Neural crest cell (in vitro differentiated cells): ENCODE data around the gene SEMA3F. TPM values are rescaled to one million over a fixed set of nuclear protein-coding genes. Genes with fewer than 3 reads are reported as not detected.

ENCODE experiments used
- DNase-seq: peaks from one replicate; pipeline ENCODE4 v3.0.0; 2021; ENCODE audit warnings: low read depth, mixed read lengths, low spot score
- H3K27ac Mint-ChIP-seq: one replicate; pipeline ENCODE4 v1.8.0; 2021; ENCODE audit warnings: mild to moderate bottlenecking, mixed read lengths; ENCODE audit not compliant: unreplicated experiment
- H3K27me3 Mint-ChIP-seq: 2 replicates; pipeline ENCODE4 v1.8.0; 2021; ENCODE audit warnings: low read depth, mild to moderate bottlenecking, mixed read lengths
- H3K36me3 Mint-ChIP-seq: 2 replicates; pipeline ENCODE4 v1.8.0; 2021; ENCODE audit warnings: low read depth, mild to moderate bottlenecking, mixed read lengths
- H3K4me1 Mint-ChIP-seq: 2 replicates; pipeline ENCODE4 v1.8.0; 2021; ENCODE audit warnings: mixed read lengths
- H3K4me3 Mint-ChIP-seq: one replicate; pipeline ENCODE4 v1.8.0; 2021; ENCODE audit warnings: mild to moderate bottlenecking, mixed read lengths
- H3K9me3 Mint-ChIP-seq: 2 replicates; pipeline ENCODE4 v1.8.0; 2021; ENCODE audit warnings: mixed read lengths
- total RNA-seq: library from RNA; stranded (reverse); gene quantifications from 2 replicates; pipeline ENCODE4 v1.2.1, GENCODE V29; 2021
- TF ChIP-seq, protein P1 (sequence below): fragments of 200-600 bp; sonication (generic); conservative IDR thresholded peaks from 2 replicates; pipeline ENCODE4 v1.5.0; 2021; ENCODE audit warnings: antibody characterized with exemption, mild to moderate bottlenecking

The SEMA3F gene
- total RNA-seq, 1 donor from 2014 or later = 4.2 TPM

DNA sequence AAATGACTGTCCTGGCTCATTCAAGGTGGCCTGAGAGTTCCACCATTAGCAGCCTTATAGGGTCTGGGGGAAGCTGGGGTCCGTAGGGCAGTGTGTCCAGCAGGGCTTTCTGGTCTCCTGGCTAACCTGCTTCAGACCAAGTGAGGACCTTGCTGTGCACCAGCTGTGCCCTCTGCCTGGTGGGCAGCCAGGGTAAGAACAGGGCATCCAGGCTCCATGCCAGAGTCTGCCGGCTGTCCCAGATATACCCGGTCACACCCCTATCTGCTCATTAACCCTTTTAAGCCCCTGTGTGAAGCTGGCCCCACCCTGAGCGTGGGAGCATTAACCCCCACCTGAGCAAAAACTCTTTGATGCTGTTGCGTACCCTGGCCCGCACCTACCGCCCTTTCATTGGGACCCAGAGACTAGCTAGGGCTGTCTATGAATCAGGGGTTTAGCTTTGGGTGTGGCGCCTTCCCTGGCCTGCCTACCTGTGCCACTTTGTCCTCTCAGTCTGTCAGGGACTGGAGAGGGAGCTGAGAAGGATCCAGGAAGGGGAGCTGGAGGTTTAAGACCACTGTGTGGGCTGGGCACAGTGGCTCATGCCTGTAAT lies 17.6 kb downstream of the SEMA3F start:
- no peaks in the 10 kb centered on the region for H3K9me3 Mint-ChIP-seq
- TF ChIP-seq, protein P1, sequence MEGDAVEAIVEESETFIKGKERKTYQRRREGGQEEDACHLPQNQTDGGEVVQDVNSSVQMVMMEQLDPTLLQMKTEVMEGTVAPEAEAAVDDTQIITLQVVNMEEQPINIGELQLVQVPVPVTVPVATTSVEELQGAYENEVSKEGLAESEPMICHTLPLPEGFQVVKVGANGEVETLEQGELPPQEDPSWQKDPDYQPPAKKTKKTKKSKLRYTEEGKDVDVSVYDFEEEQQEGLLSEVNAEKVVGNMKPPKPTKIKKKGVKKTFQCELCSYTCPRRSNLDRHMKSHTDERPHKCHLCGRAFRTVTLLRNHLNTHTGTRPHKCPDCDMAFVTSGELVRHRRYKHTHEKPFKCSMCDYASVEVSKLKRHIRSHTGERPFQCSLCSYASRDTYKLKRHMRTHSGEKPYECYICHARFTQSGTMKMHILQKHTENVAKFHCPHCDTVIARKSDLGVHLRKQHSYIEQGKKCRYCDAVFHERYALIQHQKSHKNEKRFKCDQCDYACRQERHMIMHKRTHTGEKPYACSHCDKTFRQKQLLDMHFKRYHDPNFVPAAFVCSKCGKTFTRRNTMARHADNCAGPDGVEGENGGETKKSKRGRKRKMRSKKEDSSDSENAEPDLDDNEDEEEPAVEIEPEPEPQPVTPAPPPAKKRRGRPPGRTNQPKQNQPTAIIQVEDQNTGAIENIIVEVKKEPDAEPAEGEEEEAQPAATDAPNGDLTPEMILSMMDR = no peak
- H3K27me3 Mint-ChIP-seq = no peaks in the 10 kb centered on the region
- DNase-seq = no peak
- H3K36me3 Mint-ChIP-seq = no peaks in the 10 kb centered on the region
- H3K4me1 Mint-ChIP-seq = peaks cover 13% of the 10 kb centered on the region
- no peak overlapping the region for H3K4me3 Mint-ChIP-seq
- no peak overlapping the region for H3K27ac Mint-ChIP-seq

DNA sequence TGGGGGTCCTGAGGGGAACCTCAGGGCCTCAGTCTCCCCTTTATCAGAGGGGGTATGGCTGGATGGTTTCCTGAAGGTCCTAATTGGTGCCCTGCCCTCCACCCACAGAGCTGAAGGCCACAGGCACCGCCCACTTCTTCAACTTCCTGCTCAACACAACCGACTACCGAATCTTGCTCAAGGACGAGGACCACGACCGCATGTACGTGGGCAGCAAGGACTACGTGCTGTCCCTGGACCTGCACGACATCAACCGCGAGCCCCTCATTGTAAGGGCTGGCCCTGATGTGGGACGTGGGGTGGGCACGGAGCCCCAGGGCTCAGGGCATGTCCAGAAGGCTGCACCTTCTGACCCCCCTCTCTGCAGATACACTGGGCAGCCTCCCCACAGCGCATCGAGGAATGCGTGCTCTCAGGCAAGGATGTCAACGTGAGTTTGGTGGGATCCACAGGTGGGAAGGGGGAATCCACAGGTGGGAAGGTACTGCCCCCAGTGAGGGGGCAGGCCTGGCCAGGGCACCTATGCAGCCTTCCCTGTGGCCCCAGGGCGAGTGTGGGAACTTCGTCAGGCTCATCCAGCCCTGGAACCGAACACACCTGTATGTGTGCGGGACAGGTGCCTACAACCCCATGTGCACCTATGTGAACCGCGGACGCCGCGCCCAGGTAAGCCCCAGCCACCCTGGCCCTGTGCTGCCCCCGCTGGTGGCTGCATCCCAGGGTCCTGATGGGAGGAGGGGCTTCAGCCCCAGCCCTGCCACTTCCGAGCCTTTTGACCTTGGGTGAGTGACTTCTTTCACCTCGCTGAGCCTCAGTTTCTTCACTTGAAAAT lies 18.8 kb downstream of the SEMA3F start:
- H3K36me3 Mint-ChIP-seq = no peaks in the 10 kb centered on the region
- TF ChIP-seq, protein P1 = no peak
- peaks cover under 1% of the 10 kb centered on the region for H3K4me1 Mint-ChIP-seq
- no peak overlapping the region for H3K4me3 Mint-ChIP-seq
- no peak overlapping the region for H3K27ac Mint-ChIP-seq
- H3K27me3 Mint-ChIP-seq = no peaks in the 10 kb centered on the region
- no peak for DNase-seq
- no peaks in the 10 kb centered on the region for H3K9me3 Mint-ChIP-seq

DNA sequence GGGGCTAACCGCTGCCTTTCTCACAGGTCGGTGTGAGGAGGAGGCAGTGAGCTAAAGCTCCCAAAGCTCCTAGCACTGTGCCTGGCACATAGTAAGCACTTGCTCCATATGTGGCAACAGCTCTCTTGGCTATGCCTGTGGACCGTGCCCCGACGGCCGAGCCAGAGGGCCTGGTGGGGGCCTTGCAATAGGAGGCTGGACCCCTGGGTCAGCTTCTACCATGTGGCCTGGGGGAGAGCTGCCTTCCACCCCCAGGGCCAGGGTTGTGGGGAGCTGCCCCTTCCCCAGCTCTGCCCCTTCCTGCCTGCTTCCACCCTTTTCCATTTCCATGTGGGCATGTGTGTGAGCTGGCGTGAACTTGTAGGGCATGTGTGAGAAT lies 19.4 kb downstream of the SEMA3F start:
- Mint-ChIP-seq H3K27ac (no peak overlapping the region), H3K4me1 (no peaks in the 10 kb centered on the region), H3K27me3 (no peaks in the 10 kb centered on the region), H3K9me3 (no peaks in the 10 kb centered on the region), H3K36me3 (no peaks in the 10 kb centered on the region), H3K4me3 (no peak overlapping the region)
- no peak for DNase-seq
- TF ChIP-seq, protein P1 = no peak

GRCh38 chr3:50174947-50175524 lies 19.9 kb downstream of the SEMA3F start:
- Mint-ChIP-seq H3K9me3 (no peaks in the 10 kb centered on the region), H3K4me1 (no peaks in the 10 kb centered on the region), H3K4me3 (no peak overlapping the region), H3K27ac (no peak overlapping the region), H3K36me3 (no peaks in the 10 kb centered on the region), H3K27me3 (no peaks in the 10 kb centered on the region)
- TF ChIP-seq, protein P1 = no peak
- DNase-seq = no peak

DNA sequence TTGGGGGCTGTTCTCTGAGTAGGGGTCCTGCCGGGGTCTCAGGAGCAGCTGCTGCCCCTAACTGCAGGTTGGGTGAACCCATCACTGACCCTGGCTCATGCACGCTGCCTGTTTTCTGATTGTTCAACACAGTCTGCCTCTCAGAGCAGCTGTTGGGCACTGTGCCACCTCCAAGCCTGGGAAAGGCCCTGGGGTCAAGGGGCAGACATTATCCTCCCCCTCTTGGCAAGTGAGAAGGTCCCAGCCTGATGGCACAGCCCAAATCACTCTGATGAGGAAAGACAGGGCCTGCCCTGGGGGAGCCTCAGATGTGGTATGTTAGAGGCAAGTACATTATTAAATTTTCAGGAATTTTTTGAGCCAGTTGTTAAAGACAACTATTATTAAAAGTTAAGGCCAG lies 22.2 kb downstream of the SEMA3F start:
- Mint-ChIP-seq H3K27me3 (no peaks in the 10 kb centered on the region), H3K9me3 (no peaks in the 10 kb centered on the region), H3K4me3 (no peak overlapping the region), H3K36me3 (no peaks in the 10 kb centered on the region), H3K27ac (no peak overlapping the region), H3K4me1 (no peaks in the 10 kb centered on the region)
- no peak for DNase-seq
- TF ChIP-seq, protein P1 = no peak
